ENCODE results near the gene HOTAIR.

GRCh38 chr12:53951577-53952334, 23.0 kb downstream of the HOTAIR start:
- TF ChIP-seq CTCF (IDR thresholded peaks at IDR 0.05) (no peak), POLR2A (IDR thresholded peaks at IDR 0.05) (no peak)
